Amniotic epithelial cell (primary cell): ENCODE data around the gene MCRIP1.

ENCODE experiments used
- DNase-seq: peaks from one replicate; pipeline ENCODE4 v3.0.0-alpha.2; 2010; ENCODE audit warnings: low read depth

The MCRIP1 gene

DNA sequence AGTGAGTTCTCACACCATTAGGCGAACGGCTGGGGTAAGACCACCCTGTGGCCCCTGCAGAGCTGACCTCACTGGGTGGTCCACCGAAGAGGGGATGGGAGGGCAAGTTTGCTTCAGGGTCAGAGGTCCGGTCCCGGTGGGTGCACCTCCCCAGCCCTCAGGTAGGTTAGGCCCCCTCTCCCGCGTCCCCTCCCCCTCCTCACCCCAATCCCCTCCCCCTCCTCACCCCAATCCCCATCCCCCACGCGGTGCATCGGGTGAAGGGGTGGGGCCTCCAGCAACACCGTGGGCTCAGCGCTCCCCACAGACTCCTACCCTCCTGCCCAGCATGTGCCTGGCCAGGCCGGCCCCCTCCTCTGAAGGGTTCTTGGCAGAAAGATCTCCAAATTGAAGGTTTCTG, 13.4 kb downstream of the MCRIP1 start:
- no peak for DNase-seq

GRCh38 chr17:81817758-81818147, 15.3 kb downstream of the MCRIP1 start:
- DNase-seq: no peak

DNA sequence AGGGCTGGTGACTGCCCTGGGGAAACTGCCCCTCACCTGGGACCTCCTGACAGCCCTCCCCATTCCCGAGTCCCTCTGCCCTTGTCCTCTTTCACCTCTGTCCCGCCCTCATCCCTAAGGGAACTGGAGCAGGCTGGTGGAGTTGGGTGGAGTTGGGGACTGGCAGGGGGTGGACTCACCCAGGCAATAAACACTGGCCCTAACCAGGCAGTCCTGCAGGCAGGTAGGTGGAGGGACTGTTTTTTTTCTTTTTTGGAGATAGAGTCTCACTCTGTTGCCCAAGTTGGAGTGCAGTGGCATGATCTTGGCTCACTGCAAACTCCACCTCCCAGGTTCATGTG, 17.5 kb downstream of the MCRIP1 start:
- DNase-seq: no peak

DNA sequence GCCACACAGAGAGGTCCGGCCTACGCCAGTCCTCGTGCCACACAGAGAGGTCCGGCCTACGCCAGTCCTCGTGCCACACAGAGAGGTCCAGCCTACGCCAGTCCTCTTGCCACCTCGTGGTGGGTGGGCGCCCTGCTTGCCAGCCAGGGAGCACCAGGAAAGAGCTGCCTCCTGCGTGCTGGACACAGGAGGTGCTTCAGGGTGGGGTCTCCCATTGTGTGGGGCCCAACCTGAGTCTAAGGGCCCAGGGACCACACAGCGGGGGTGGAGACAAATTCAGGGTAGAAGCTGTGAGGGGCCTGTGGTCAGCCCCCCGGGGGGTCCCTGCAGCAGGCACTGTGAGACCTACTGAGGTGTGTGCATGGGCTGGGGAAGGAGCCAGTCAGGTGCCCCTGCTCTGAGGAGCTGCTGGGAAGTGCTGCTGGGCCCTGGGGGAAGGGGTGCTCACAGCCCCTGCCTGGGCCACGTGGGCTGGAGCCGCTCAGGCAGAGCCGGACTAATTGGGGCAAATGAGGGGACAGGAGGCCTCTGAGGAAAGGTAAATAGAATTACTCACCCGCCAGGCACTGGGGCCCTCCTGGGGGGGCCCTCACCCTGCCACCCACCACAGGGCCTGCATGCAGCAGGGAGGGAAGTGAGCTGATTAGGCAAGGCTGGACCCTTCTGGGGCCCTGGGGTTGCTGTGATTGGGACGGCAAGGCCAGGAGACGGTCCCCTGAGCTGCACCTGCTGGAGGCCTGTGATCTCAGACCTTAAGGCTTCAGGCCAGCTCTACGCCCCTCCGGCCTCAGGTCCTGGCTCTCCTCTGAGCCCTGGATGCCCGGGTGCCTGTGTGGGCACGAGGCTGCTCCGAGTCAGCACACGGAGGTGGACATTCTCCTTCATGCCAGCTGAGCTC, 18.1 kb downstream of the MCRIP1 start:
- no peak for DNase-seq

DNA sequence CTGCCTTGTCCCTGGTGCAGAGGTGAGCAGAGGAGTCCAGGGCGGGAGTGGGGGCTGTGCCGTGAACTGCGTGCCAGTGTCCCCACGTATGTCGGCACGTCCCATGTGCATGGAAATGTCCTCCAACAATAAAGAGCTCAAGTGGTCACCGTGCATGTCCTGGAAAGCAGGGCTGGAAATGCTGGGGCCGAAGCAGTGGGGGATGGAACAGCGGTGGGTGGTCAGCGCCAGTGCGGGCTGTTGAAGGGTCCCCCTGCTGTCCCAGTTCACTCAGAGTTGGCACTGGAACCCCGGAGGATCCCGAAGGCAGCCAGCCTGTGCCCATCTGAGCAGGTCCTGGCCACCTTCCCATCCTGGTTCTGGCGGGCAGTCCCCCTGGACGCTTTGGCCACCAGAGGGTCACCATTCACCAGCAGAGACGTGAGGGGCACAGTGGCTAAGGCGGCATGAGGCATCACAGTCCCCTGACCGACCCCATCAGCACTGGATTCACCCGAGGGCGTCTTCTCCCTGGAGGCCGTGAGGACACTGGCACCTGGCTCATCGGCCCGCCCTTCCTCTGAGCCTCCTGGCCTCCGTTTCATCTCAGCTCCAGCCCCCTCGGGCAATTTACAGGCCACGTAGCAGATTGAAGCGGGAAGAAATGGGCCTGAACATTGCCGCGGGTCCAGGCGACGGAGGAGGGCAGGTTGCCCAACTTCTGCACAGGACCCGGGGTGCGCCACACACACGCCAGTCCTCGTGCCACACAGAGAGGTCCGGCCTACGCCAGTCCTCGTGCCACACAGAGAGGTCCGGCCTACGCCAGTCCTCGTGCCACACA, 19.0 kb downstream of the MCRIP1 start:
- no peak for DNase-seq

- DNase-seq: no peak
Observed at GRCh38 chr17:81813371-81813684, 19.8 kb downstream of the MCRIP1 start.

GRCh38 chr17:81812571-81813370, 20.3 kb downstream of the MCRIP1 start:
- DNase-seq: no peak

GRCh38 chr17:81811705-81812570, 21.2 kb downstream of the MCRIP1 start:
- DNase-seq: no peak

GRCh38 chr17:81810892-81811704, 22.0 kb downstream of the MCRIP1 start:
- DNase-seq: no peak

GRCh38 chr17:81810476-81810875, 22.6 kb downstream of the MCRIP1 start:
- no peak for DNase-seq

GRCh38 chr17:81809556-81809998, 23.5 kb downstream of the MCRIP1 start:
- no peak for DNase-seq

DNA sequence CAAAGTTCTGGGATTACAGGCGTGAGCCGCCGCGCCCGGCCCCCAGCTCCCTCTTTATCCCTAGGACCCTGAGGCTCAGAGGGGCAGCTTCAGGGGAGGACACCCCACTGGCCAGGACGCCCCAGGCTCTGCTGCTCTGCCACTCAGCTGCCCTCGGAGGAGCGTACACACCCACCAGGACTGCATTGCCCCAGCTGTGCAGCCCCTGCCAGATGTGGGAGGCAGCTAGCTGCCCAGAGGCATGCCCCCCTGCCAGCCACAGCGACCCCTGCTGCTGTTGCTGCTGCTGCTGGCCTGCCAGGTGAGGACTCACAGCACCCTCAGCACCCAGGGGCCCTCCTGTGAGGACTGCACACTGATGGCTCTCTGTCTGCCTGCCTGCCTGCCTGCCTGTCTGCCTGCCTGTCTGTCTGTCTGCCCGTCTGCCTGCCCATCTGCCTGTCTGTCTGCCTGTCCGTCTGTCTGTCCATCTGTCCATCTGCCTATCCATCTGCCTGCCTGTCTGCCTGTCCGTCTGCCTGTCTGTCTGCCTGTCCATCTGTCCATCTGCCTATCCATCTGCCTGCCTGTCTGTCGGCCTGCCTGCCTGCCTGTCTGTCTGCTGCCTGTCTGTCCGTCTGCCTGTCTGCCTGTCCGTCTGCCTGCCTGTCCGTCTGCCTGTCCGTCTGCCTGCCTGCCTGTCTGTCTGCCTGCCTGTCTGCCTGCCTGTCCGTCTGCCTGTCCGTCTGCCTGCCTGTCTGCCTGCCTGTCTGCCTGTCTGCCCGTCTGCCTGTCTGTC, 24.1 kb downstream of the MCRIP1 start:
- no peak for DNase-seq

DNA sequence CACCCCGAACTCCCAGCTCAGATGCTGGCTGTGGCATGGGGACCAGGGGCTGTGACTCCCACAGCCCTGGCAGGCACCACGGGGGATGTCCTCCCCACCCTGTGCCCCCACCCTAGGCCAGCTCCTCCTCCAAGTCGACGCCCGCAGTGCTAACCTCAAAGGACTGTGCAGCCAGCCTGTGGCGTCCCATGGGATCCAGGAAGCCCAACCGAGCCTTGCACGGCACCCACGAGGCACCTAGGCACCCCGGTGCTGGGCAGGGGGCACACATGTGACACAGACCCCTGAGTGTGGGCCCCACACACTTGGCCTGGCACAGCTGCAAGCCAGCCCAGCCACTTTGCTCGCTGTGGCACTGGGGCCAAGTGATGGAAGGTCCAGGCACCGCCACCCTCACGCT, 25.3 kb downstream of the MCRIP1 start:
- DNase-seq: no peak

DNA sequence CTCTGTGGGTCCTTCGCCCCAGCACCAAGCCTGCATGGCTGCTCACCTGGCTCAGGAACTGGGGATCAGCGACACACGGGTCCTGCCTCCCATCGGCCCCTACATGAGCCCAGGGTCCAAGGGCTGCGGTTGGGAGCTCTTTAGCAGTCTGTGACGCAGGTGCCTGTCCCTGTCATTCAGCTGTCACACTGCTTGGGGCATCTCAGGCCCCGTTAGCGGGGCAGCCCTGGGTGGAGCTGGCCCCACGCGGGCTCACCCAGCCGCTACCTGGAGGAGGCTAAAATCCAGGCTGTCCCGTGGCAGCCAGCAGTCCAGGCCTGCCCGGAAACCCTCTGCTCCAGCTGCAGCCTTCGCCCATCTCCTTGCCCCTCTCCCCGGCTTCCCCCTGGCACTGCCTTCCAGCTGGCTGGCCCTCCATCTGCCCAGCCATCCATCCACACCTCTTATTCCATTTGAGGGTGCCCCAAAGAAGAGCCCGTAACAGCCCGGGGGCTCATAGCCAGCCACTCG, 25.8 kb downstream of the MCRIP1 start:
- DNase-seq: no peak

- DNase-seq: no peak
Observed at GRCh38 chr17:81806461-81807209, 26.5 kb downstream of the MCRIP1 start.

- DNase-seq: no peak
Observed at GRCh38 chr17:81805707-81806460, 27.2 kb downstream of the MCRIP1 start.

DNA sequence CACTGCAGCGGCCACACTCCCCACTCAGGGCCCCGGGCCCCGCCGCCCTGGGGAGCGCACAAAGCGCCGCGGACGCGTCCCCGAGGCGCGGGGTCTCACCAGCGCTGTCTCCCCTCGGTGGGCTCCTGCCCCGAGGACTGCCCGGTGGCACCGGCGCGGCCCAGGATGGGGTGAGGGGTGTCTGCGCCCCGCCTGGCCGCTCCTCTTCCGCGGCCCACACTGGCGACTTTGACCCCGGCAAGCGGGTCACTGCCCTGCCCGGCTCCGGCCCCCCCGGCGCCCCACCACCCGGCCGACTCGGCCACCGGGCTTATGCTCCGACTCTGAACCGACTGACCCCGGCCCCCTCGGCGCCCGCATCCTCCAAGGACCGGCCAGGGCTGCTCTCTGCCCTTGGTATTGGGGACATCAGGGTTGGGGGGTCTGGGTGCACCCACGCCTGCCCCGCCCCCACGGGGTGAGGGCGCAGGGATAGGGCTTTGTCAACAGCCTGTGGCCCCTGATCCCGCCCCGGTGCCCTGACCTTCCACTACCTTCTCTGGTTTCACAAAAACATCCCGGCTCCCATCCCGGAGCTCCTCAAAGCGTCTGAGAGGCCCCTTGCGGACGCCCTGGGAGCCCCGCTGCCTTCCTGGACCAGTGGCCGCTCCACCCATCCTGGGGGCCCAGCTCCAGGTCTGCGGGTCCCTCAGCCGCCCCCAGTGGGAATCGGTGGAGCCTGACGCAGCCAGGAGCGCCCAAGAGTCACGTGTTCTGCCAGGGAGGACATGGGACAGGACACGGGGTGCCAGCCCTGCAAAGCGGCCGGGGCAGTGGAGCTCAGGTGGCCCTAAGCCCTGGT, 28.3 kb downstream of the MCRIP1 start:
- DNase-seq: no peak
